ENCODE results near the gene IQGAP2. TPM values are rescaled to one million over a fixed set of nuclear protein-coding genes. Genes with fewer than 3 reads are reported as not detected.

IQGAP2 gene
- total and polyA plus RNA-seq, 2 of the 8 experiments (the other 6 are each of a cell fraction or from before 2014, with no cell fraction given) = 19.7 to 66.0 TPM

DNA sequence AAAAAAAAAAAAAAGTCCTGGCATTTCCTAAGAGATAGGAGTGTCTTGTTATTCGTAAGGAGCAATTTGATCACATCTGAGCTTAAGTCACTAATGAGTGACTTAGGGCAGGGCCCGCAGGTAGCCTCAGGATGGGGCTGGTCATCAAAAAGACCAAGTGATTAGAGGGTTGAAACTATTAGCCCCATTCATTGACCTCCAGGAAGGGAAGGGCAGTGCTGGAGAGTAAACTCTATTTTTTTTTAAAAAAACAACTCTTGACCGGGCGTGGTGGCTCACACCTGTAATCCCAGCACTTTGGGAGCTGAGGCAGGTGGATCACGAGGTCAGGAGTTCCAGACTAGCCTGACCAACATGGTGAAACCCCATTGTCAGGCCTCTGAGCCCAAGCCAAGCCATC lies 46.2 kb upstream of the IQGAP2 start:
- Histone ChIP-seq H4K5ac (ENCODE audit: insufficient read length, low read depth, low read length) (no peak overlapping the region), H3K14ac (ENCODE audit: insufficient read length) (no peak overlapping the region), H3K4me3 (ENCODE audit: extremely low read depth in 1 of 4, insufficient read depth in 2 of 4, low read depth in 3 of 4, low read length in 4 of 4) (no peak overlapping the region), H2BK15ac (ENCODE audit: low read length) (no peak overlapping the region), H2BK12ac (ENCODE audit: low read depth, low read length) (no peak overlapping the region), H4K91ac (replicated peaks; ENCODE audit: insufficient read length, low read length) (no peak overlapping the region), H3K79me1 (ENCODE audit: low read depth, low read length) (no peaks in the 10 kb centered on the region), H2BK5ac (ENCODE audit: low read depth, low read length) (no peak overlapping the region), H3K9me3 (ENCODE audit: insufficient read depth in 2 of 2, low read depth in 1 of 2, low read length in 1 of 2) (no peaks in the 10 kb centered on the region), H3K18ac (ENCODE audit: extremely low read depth, low read length) (no peak overlapping the region), H2BK120ac (replicated peaks; ENCODE audit: low read depth, low read length) (no peak overlapping the region), H3K79me2 (ENCODE audit: control insufficient read depth in 1 of 2, insufficient read depth in 2 of 2, low read length in 2 of 2) (no peaks in the 10 kb centered on the region), H3K56ac (replicated peaks; ENCODE audit: insufficient read length, low read depth, low read length) (no peak overlapping the region), H4K8ac (ENCODE audit: extremely low read depth, insufficient read depth, low read length) (no peak overlapping the region), H3K4me1 (replicated peaks in 1 of 4; ENCODE audit: control insufficient read depth in 3 of 4, insufficient read depth in 4 of 4, low read length in 3 of 4) (no peaks in the 10 kb centered on the region), H3K23me2 (ENCODE audit: low read depth, low read length) (no peaks in the 10 kb centered on the region), H3K9ac (replicated peaks in 1 of 4; ENCODE audit: extremely low read depth in 1 of 4, low read depth in 3 of 4, low read length in 3 of 4) (no peak overlapping the region), H3K23ac (ENCODE audit: insufficient read length) (no peak overlapping the region), H3K27ac (ENCODE audit: low read depth, low read length) (no peak overlapping the region), H2BK20ac (ENCODE audit: low read length) (no peak overlapping the region), H3K4ac (replicated peaks; ENCODE audit: insufficient read length, low read depth, low read length) (no peak overlapping the region), H2AK5ac (ENCODE audit: low read depth, low read length) (no peak overlapping the region), H2AFZ (ENCODE audit: low read length) (no peak overlapping the region), H4K20me1 (replicated peaks in 1 of 2; ENCODE audit: control insufficient read depth in 1 of 2, insufficient read depth in 2 of 2, low read length in 2 of 2) (no peaks in the 10 kb centered on the region), H3K27me3 (replicated peaks in 1 of 4; ENCODE audit: control insufficient read depth in 3 of 4, extremely low read depth in 1 of 4, insufficient read depth in 3 of 4, low read length in 3 of 4) (no peaks in the 10 kb centered on the region), H3K36me3 (ENCODE audit: control insufficient read depth in 2 of 4, insufficient read depth in 4 of 4, low read length in 3 of 4) (no peaks in the 10 kb centered on the region), H3K4me2 (ENCODE audit: insufficient read depth in 1 of 2, low read depth in 2 of 2, low read length in 2 of 2) (no peak overlapping the region)
- ChIA-PET CTCF (ENCODE audit: partially characterized antibody) (interaction anchor here (0.6 kb wide), 1 partner anchor 21 kb away, joined by 3 read pairs; no protein-coding TSS in a partner anchor), POLR2A (ENCODE audit: partially characterized antibody) (no interaction called here)
- no peak for TF ChIP-seq POU5F1 (IDR thresholded peaks at IDR 0.05; ENCODE audit: low read depth, low read length)
- TF ChIP-seq BRCA1 (IDR thresholded peaks at IDR 0.05; ENCODE audit: low read depth, low read length) = no peak
- TF ChIP-seq RXRA (IDR thresholded peaks at IDR 0.05; ENCODE audit: insufficient read depth, low read depth, low read length) = no peak
- TF ChIP-seq NRF1 (IDR thresholded peaks at IDR 0.05; ENCODE audit: low read depth, low read length) = no peak
- TF ChIP-seq CREB1 (IDR thresholded peaks at IDR 0.05) = no peak
- no peak for TF ChIP-seq EP300 (IDR thresholded peaks at IDR 0.05; ENCODE audit: borderline replicate concordance in 1 of 2, low read depth in 2 of 2, low read length in 2 of 2)
- TF ChIP-seq EZH2 (IDR thresholded peaks at IDR 0.05; ENCODE audit: low read depth, low read length, severe bottlenecking) = no peak
- TF ChIP-seq RAD21 (IDR thresholded peaks at IDR 0.05 in 1 of 2, conservative IDR thresholded peaks at IDR 0.05 in 1 of 2; ENCODE audit: low read depth in 2 of 2, low read length in 2 of 2) = no peak
- WGBS, 2 experiments (ENCODE audit: extremely low coverage in 1 of 2, insufficient coverage in 1 of 2, insufficient read length in 1 of 2, insufficient replicate concordance in 2 of 2, low coverage in 1 of 2, low lambda C conversion rate in 2 of 2, missing lambda C conversion rate in 1 of 2) = 89% methylated on average over 5 of the region's 5 CpGs; no CpG with 5 or more reads in 1 of the 2 experiments
- FAIRE-seq = no peak
- no peak for DNase-seq (ENCODE audit: low read depth in 1 of 2, low spot score in 2 of 2)

Measured in H1 (cell line).